Activated CD4-positive, alpha-beta T cell treated with anti-CD3 and anti-CD28 coated beads, Interleukin-2, amount 50 U/mL, for 16 hours (primary cell): ENCODE measurements around the gene R3HCC1L.

Source experiments
- DNase-seq: peaks from one replicate; pipeline ENCODE4 v3.0.0-alpha.2; 2020

The R3HCC1L gene

GRCh38 chr10:98292971-98293370 is 158.5 kb downstream of the R3HCC1L start:
- no peak for DNase-seq

GRCh38 chr10:98293550-98294269 is 159.3 kb downstream of the R3HCC1L start:
- no peak for DNase-seq

GRCh38 chr10:98294270-98294627 is 159.8 kb downstream of the R3HCC1L start:
- no peak for DNase-seq
